Lower lobe of right lung (tissue), 2 donors: ENCODE measurements around the gene NHS. TPM values are rescaled to one million over a fixed set of nuclear protein-coding genes. Genes with fewer than 3 reads are reported as not detected.

Experiments used
- ATAC-seq, 2 donors: fragments of 200-7000 bp; cut with Tn5 transposase; one replicate each; pipeline ENCODE4 v1.9.1; 2020 to 2022; ENCODE audit warnings: mild to moderate bottlenecking in 2 of 2, moderate library complexity in 2 of 2
- DNase-seq: peaks from one replicate; pipeline ENCODE4 v3.0.0-alpha.2; 2020
- H3K27ac ChIP-seq: fragments of 200-600 bp; one replicate; pipeline ENCODE4 v1.8.0; 2022
- H3K27me3 ChIP-seq: fragments of 200-600 bp; one replicate; pipeline ENCODE4 v1.8.0; 2022; ENCODE audit warnings: low read depth
- H3K36me3 ChIP-seq: fragments of 200-600 bp; one replicate; pipeline ENCODE4 v1.8.0; 2022; ENCODE audit warnings: mild to moderate bottlenecking
- H3K4me1 ChIP-seq: fragments of 200-600 bp; one replicate; pipeline ENCODE4 v1.8.0; 2022
- H3K4me3 ChIP-seq: fragments of 200-600 bp; one replicate; pipeline ENCODE4 v1.8.0; 2022; ENCODE audit warnings: mild to moderate bottlenecking
- H3K9me3 ChIP-seq: fragments of 200-600 bp; one replicate; pipeline ENCODE4 v1.8.0; 2022
- intact Hi-C: fragments of 100-400 bp; cut with DNase I; formaldehyde crosslinking; loops from one replicate; pipeline ENCODE4 v1.11.0; 2022
- total RNA-seq: library from RNA; stranded (reverse); fragmentation: NEBNext Ultra II Directional; extraction: Animal tissue kit (Norgen Biotek cat#: 25700); gene quantifications from one replicate; pipeline ENCODE4 v1.2.1, GENCODE V29; 2021
- TF ChIP-seq, protein P1 (sequence below): fragments of 200-600 bp; IDR thresholded peaks from one replicate; pipeline ENCODE4 v1.8.0; 2022; ENCODE audit warnings: antibody characterized with exemption, mild to moderate bottlenecking
- donor health status: DM: no; HTN: yes; CAD: no; lungs with severe emphysema.

The NHS gene
- total RNA-seq, 1 donor from 2014 or later: 2.7 TPM

DNA sequence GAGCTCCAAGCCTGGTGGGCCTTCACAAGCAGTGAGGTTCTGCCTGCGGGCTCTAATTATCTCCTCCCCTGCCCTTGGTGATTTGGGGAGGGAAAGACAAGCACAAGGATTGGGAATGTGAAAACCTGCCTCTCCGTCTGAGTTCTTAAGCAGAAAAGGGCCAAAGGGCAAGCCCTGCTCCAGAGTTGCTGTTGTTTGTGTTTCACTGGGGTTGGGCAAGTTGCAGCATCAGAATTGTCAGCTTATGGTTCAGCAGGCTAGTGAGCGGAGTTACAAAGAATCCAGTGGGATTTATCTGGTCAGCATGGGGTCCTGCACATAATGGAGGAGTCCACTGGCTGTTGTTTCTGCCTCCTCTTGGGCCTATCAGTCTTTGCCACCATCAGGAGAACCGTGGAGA is 60.5 kb downstream of the NHS start:
- Histone ChIP-seq H3K4me3 (no peak overlapping the region), H3K27ac (no peak overlapping the region), H3K36me3 (no peaks in the 10 kb centered on the region), H3K27me3 (no peaks in the 10 kb centered on the region), H3K4me1 (no peaks in the 10 kb centered on the region), H3K9me3 (no peaks in the 10 kb centered on the region)
- intact Hi-C loops: no loop called here
- TF ChIP-seq, protein P1, sequence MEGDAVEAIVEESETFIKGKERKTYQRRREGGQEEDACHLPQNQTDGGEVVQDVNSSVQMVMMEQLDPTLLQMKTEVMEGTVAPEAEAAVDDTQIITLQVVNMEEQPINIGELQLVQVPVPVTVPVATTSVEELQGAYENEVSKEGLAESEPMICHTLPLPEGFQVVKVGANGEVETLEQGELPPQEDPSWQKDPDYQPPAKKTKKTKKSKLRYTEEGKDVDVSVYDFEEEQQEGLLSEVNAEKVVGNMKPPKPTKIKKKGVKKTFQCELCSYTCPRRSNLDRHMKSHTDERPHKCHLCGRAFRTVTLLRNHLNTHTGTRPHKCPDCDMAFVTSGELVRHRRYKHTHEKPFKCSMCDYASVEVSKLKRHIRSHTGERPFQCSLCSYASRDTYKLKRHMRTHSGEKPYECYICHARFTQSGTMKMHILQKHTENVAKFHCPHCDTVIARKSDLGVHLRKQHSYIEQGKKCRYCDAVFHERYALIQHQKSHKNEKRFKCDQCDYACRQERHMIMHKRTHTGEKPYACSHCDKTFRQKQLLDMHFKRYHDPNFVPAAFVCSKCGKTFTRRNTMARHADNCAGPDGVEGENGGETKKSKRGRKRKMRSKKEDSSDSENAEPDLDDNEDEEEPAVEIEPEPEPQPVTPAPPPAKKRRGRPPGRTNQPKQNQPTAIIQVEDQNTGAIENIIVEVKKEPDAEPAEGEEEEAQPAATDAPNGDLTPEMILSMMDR: no peak
- ATAC-seq: no peak
- no peak for DNase-seq

DNA sequence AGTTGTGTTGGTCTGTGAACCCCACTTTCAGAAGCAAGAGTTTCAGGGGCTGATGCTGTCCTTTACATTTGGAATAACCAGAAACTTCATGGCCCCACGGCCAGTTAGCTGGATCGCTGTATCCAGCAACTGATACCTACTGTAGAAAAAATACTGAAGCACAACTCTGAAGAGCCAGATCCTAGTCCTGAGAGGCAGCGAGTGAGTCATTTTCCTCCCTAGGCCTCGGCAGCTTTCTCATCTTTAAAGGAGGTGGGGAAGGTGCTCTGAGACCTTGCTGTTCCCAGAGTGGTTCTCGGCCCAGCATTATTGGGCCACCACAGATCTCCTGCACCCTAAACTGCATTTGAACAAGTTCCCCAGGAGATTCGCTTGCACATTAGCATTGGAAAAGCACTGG is 63.2 kb downstream of the NHS start:
- ATAC-seq: no peak
- intact Hi-C loops: no loop called here
- TF ChIP-seq, protein P1: no peak
- H3K27ac ChIP-seq: no peak overlapping the region
- H3K4me3 ChIP-seq: no peak overlapping the region
- no peak for DNase-seq
- H3K9me3 ChIP-seq: no peaks in the 10 kb centered on the region
- no peaks in the 10 kb centered on the region for H3K27me3 ChIP-seq
- no peaks in the 10 kb centered on the region for H3K4me1 ChIP-seq
- no peaks in the 10 kb centered on the region for H3K36me3 ChIP-seq

GRCh38 chrX:17440258-17440657 is 65.3 kb downstream of the NHS start:
- Histone ChIP-seq H3K36me3 (no peaks in the 10 kb centered on the region), H3K27ac (no peak overlapping the region), H3K9me3 (no peaks in the 10 kb centered on the region), H3K4me1 (no peaks in the 10 kb centered on the region), H3K27me3 (no peaks in the 10 kb centered on the region), H3K4me3 (no peak overlapping the region)
- TF ChIP-seq, protein P1: no peak
- ATAC-seq: no peak
- intact Hi-C loops: no loop called here
- no peak for DNase-seq

DNA sequence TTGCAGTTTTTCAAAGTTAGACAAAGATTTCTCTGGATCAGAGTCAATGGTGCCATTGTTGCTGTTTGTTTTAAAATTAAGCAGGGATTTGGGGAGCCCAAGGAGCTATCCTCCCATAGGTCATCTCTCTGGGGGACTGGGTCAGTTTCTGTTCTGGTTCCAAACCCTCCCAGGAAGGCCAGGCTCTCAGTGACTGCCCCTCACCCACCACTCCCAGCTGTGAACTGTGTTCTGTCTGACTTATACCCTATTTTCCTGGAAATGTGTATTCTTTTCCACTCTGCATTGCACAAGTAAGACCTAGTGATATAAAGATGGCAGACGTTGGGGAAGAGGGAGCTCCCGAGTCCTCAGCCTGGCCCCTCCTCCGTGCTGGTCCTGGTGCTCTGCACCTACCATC is 65.8 kb downstream of the NHS start:
- Histone ChIP-seq H3K36me3 (no peaks in the 10 kb centered on the region), H3K4me1 (no peaks in the 10 kb centered on the region), H3K27me3 (no peaks in the 10 kb centered on the region), H3K9me3 (no peaks in the 10 kb centered on the region), H3K4me3 (no peak overlapping the region), H3K27ac (no peak overlapping the region)
- ATAC-seq (no peak), DNase-seq (no peak)
- TF ChIP-seq, protein P1: no peak
- intact Hi-C loops: no loop called here

- no peaks in the 10 kb centered on the region for H3K36me3 ChIP-seq
- no peak overlapping the region for H3K4me3 ChIP-seq
- TF ChIP-seq, protein P1: no peak
- ATAC-seq (no peak), DNase-seq (no peak)
- no peak overlapping the region for H3K27ac ChIP-seq
- no peaks in the 10 kb centered on the region for H3K9me3 ChIP-seq
- intact Hi-C loops: no loop called here
- no peaks in the 10 kb centered on the region for H3K4me1 ChIP-seq
- H3K27me3 ChIP-seq: no peaks in the 10 kb centered on the region
Measured at GRCh38 chrX:17441965-17442364, 67.0 kb downstream of the NHS start.

GRCh38 chrX:17442898-17443297 is 67.9 kb downstream of the NHS start:
- ATAC-seq (no peak), DNase-seq (no peak)
- Histone ChIP-seq H3K9me3 (no peaks in the 10 kb centered on the region), H3K36me3 (no peaks in the 10 kb centered on the region), H3K27ac (no peak overlapping the region), H3K27me3 (no peaks in the 10 kb centered on the region), H3K4me1 (no peaks in the 10 kb centered on the region), H3K4me3 (no peak overlapping the region)
- intact Hi-C loops: no loop called here
- TF ChIP-seq, protein P1: no peak
